K562 (cell line): ENCODE measurements around the gene FBLN2.

ENCODE experiments used
- HCFC1 ChIP-seq: IDR thresholded peaks from 2 replicates; pipeline ENCODE4 v1.6.1; 2012; ENCODE audit warnings: low read depth, low read length, improper control_type of control experiment
- HOMEZ ChIP-seq: fragments of 250-450 bp; sonication (Bioruptor Pico); IDR thresholded peaks from 2 replicates; pipeline ENCODE4 v1.4.0; 2020; ENCODE audit warnings: mild to moderate bottlenecking, moderate library complexity
- ZBTB33 ChIP-seq: sonication (generic); formaldehyde crosslinking; IDR thresholded peaks from 2 replicates; pipeline ENCODE4 v1.8.1; 2023; ENCODE audit warnings: mild to moderate bottlenecking, missing genetic modification reagents
- ZNF134 ChIP-seq: fragments of 250-450 bp; sonication (Bioruptor Pico); conservative IDR thresholded peaks from 2 replicates; pipeline ENCODE4 v1.4.0; 2020
- TF ChIP-seq, protein P1 (sequence below), 3 experiments: IDR thresholded peaks in 2 of 3; conservative IDR thresholded peaks in 1 of 3; 2 replicates each; pipeline ENCODE4 v1.5.1; 2011 to 2012; ENCODE audit warnings: low read length in 3 of 3, mild to moderate bottlenecking in 3 of 3, control low read depth in 2 of 3, improper control_type of control experiment in 1 of 3, inconsistent platforms in 1 of 3, low read depth in 1 of 3, mixed read lengths in 1 of 3, moderate library complexity in 1 of 3; ENCODE audit not compliant: insufficient read depth in 2 of 3

- TF ChIP-seq ZNF134 (CRISPR knock-in tag) (no peak), ZBTB33 (no peak), HOMEZ (CRISPR knock-in tag) (no peak), HCFC1 (no peak)
- TF ChIP-seq, protein P1, sequence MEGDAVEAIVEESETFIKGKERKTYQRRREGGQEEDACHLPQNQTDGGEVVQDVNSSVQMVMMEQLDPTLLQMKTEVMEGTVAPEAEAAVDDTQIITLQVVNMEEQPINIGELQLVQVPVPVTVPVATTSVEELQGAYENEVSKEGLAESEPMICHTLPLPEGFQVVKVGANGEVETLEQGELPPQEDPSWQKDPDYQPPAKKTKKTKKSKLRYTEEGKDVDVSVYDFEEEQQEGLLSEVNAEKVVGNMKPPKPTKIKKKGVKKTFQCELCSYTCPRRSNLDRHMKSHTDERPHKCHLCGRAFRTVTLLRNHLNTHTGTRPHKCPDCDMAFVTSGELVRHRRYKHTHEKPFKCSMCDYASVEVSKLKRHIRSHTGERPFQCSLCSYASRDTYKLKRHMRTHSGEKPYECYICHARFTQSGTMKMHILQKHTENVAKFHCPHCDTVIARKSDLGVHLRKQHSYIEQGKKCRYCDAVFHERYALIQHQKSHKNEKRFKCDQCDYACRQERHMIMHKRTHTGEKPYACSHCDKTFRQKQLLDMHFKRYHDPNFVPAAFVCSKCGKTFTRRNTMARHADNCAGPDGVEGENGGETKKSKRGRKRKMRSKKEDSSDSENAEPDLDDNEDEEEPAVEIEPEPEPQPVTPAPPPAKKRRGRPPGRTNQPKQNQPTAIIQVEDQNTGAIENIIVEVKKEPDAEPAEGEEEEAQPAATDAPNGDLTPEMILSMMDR (IDR thresholded peaks at IDR 0.05 in 2 of 3, conservative IDR thresholded peaks at IDR 0.05 in 1 of 3; ENCODE audit: insufficient read depth in 2 of 3, low read depth in 1 of 3, low read length in 3 of 3), result no peak
Measured at GRCh38 chr3:13557417-13557816, 8.5 kb downstream of the FBLN2 start.
